ENCODE results near the gene IGSF8.
"Not testable (repeated sequence)": the region's sequence is repeated elsewhere in the genome, so short reads cannot be mapped to it uniquely, and the experiment has no call there.

Gene IGSF8

GRCh38 chr1:160097911-160098851, at the start of gene IGSF8:
TSS of gene IGSF8 (minus strand) at chr1:160098619. CDS start at chr1:160098472, 147 bp downstream.
- peak; percentile 93 for DNase-seq

GRCh38 chr1:160148121-160148520, 49.7 kb upstream of the IGSF8 start:
- DNase-seq, result no peak

GRCh38 chr1:160146107-160146506, 47.7 kb upstream of the IGSF8 start:
- no peak for DNase-seq

GRCh38 chr1:160144921-160145320, 46.5 kb upstream of the IGSF8 start:
- DNase-seq, result no peak

- no peak for DNase-seq
Measured at GRCh38 chr1:160143695-160144094, 45.3 kb upstream of the IGSF8 start.

GRCh38 chr1:160139840-160140239, 41.4 kb upstream of the IGSF8 start:
- DNase-seq, result no peak

GRCh38 chr1:160137216-160137862, 38.9 kb upstream of the IGSF8 start:
- DNase-seq, result no peak

GRCh38 chr1:160136926-160137200, 38.4 kb upstream of the IGSF8 start:
- DNase-seq, result no peak

- no peak for DNase-seq
Measured at GRCh38 chr1:160136121-160136925, 37.9 kb upstream of the IGSF8 start.

GRCh38 chr1:160134791-160135572, 36.6 kb upstream of the IGSF8 start:
- DNase-seq, result no peak

GRCh38 chr1:160133990-160134770, 35.8 kb upstream of the IGSF8 start:
- DNase-seq, result no peak

- no peak for DNase-seq
Measured at GRCh38 chr1:160131803-160132565, 33.6 kb upstream of the IGSF8 start.

- DNase-seq, result no peak
Measured at GRCh38 chr1:160130939-160131338, 32.5 kb upstream of the IGSF8 start.

GRCh38 chr1:160130486-160130885, 32.1 kb upstream of the IGSF8 start:
- DNase-seq, result no peak

GRCh38 chr1:160129966-160130365, 31.5 kb upstream of the IGSF8 start:
- DNase-seq, result no peak

GRCh38 chr1:160129558-160129957, 31.1 kb upstream of the IGSF8 start:
- DNase-seq, result no peak

GRCh38 chr1:160129046-160129445, 30.6 kb upstream of the IGSF8 start:
- DNase-seq, result no peak

- DNase-seq, result no peak
Measured at GRCh38 chr1:160128636-160129035, 30.2 kb upstream of the IGSF8 start.

- no peak for DNase-seq
Measured at GRCh38 chr1:160127865-160128523, 29.6 kb upstream of the IGSF8 start.

GRCh38 chr1:160127381-160127780, 29.0 kb upstream of the IGSF8 start:
- DNase-seq, result no peak

- not testable (repeated sequence) for DNase-seq
Measured at GRCh38 chr1:160126342-160126741, 27.9 kb upstream of the IGSF8 start.

Measured in activated CD4-positive, alpha-beta T cell treated with anti-CD3 and anti-CD28 coated beads, Interleukin-2, amount 50 U/mL, for 1 hour (primary cell).